Right atrium auricular region (tissue), 2 donors: Measurements from ENCODE around the gene SGK2. TPM values are rescaled to one million over a fixed set of nuclear protein-coding genes. Genes with fewer than 3 reads are reported as not detected.

ENCODE experiments used
- DNase-seq: peaks from one replicate; pipeline ENCODE4 v3.0.0-alpha.2; 2019; ENCODE audit warnings: low spot score
- H3K27ac ChIP-seq, 2 donors: fragments of 200-600 bp; sonication (generic); 1 replicate in 1 of 2; 2 replicates in 1 of 2; pipeline ENCODE4 v1.5.1; 2016 to 2019
- H3K27me3 ChIP-seq, 2 donors: fragments of 200-600 bp; sonication (generic); one replicate each; pipeline versions ENCODE4 v1.5.1 to v1.6.0; 2017 to 2019
- H3K36me3 ChIP-seq: fragments of 200-600 bp; sonication (generic); one replicate; pipeline ENCODE4 v1.5.1; 2016
- H3K4me1 ChIP-seq, 2 donors: fragments of 200-600 bp; sonication (generic); one replicate each; pipeline versions ENCODE4 v1.5.1 to v1.6.0; 2017 to 2019
- H3K4me3 ChIP-seq, 2 donors: fragments of 200-600 bp; sonication (generic); 1 replicate in 1 of 2; 2 replicates in 1 of 2; pipeline ENCODE4 v1.5.1; 2017 to 2019; ENCODE audit warnings: mild to moderate bottlenecking in 1 of 2, moderate library complexity in 1 of 2
- H3K9me3 ChIP-seq, 2 donors: fragments of 200-600 bp; sonication (generic); one replicate each; pipeline ENCODE4 v1.5.1; 2019
- CTCF ChIP-seq, 2 donors: fragments of 200-600 bp; sonication (generic); IDR thresholded peaks; one replicate each; pipeline ENCODE4 v1.5.1; 2019; ENCODE audit warnings: antibody characterized with exemption in 2 of 2
- total RNA-seq, 2 donors: library from RNA; depleted of rRNA; stranded (reverse); fragments of >200 nt; gene quantifications; one replicate each; pipeline ENCODE4 v1.1.0, GENCODE V29; 2016

Gene SGK2
- total RNA-seq, 2 donors from 2014 or later: 0.90 TPM; not detected in 1

DNA sequence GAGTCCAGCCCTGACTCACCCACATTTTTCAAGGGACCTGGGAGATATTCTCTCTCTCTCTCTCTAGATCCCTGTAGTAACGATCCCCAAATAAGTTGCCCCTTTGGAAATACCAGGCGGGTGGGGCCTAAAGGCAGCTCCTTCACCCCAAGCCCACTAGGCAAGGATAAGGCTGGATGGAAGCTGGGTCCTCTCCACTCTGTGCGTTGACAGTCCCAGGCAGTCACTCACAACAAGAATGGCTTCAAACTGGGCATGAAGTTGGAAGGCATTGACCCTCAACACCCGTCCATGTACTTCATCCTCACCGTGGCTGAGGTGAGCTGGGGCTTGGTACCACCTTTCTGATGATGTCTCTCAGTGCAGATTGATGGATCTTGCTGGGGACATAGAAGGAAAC lies 29.8 kb upstream of the SGK2 start:
- no peaks in the 10 kb centered on the region for H3K4me1 ChIP-seq
- H3K9me3 ChIP-seq: no peaks in the 10 kb centered on the region
- no peak overlapping the region for H3K27ac ChIP-seq
- TF ChIP-seq CTCF (IDR thresholded peaks at IDR 0.05): no peak
- no peak for DNase-seq
- H3K36me3 ChIP-seq: no peaks in the 10 kb centered on the region
- no peak overlapping the region for H3K4me3 ChIP-seq
- H3K27me3 ChIP-seq: no peaks in the 10 kb centered on the region

DNA sequence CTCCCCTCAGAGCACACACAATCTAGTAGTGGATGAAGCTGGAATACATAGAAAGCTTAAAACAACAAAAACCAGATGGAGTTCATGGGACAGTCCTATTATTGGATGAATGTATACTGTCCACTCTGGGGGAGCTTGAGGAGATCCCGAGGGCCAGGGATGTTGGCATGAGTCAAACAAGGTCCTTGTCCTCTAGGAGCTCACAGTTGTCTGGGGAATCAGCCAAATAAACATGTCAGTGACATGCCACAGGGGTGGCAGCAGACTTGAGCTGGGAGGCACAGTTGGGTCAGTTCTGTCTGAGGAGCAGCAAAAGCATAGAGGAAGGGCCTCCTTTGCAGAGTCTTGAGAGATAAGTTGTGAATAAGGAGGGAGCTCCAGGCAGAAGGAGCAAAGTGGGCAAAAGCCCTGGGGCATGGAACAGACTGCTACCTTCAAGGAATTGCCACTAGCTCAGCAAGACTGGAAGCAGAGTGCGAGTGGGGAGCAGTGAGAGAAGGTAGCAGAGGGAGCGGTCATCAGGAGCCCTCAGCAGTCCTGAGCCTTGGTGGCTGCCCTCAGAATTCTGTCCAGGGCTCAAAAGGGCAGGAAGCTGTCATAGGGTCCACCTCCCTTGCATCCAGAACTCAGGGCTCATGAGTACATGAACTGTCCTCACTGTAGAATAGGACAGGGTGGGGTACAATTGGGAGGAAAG lies 29.2 kb upstream of the SGK2 start:
- no peaks in the 10 kb centered on the region for H3K9me3 ChIP-seq
- no peak overlapping the region for H3K4me3 ChIP-seq
- H3K27me3 ChIP-seq: no peaks in the 10 kb centered on the region
- no peaks in the 10 kb centered on the region for H3K4me1 ChIP-seq
- TF ChIP-seq CTCF (IDR thresholded peaks at IDR 0.05): no peak
- no peak overlapping the region for H3K27ac ChIP-seq
- H3K36me3 ChIP-seq: no peaks in the 10 kb centered on the region
- DNase-seq: no peak

GRCh38 chr20:43530321-43531090 lies 28.3 kb upstream of the SGK2 start:
- Histone ChIP-seq H3K27me3 (no peaks in the 10 kb centered on the region), H3K9me3 (no peaks in the 10 kb centered on the region), H3K4me3 (no peak overlapping the region), H3K36me3 (no peaks in the 10 kb centered on the region), H3K27ac (no peak overlapping the region), H3K4me1 (no peaks in the 10 kb centered on the region)
- no peak for DNase-seq
- TF ChIP-seq CTCF (IDR thresholded peaks at IDR 0.05): no peak

GRCh38 chr20:43531091-43531443 lies 27.8 kb upstream of the SGK2 start:
- Histone ChIP-seq H3K36me3 (no peaks in the 10 kb centered on the region), H3K27ac (no peak overlapping the region), H3K4me1 (no peaks in the 10 kb centered on the region), H3K27me3 (no peaks in the 10 kb centered on the region), H3K9me3 (no peaks in the 10 kb centered on the region), H3K4me3 (no peak overlapping the region)
- no peak for DNase-seq
- no peak for TF ChIP-seq CTCF (IDR thresholded peaks at IDR 0.05)

GRCh38 chr20:43532416-43533055 lies 26.3 kb upstream of the SGK2 start:
- TF ChIP-seq CTCF (IDR thresholded peaks at IDR 0.05): no peak
- no peaks in the 10 kb centered on the region for H3K9me3 ChIP-seq
- DNase-seq: no peak
- no peaks in the 10 kb centered on the region for H3K27me3 ChIP-seq
- H3K27ac ChIP-seq: no peak overlapping the region
- no peaks in the 10 kb centered on the region for H3K4me1 ChIP-seq
- H3K4me3 ChIP-seq: no peak overlapping the region
- no peaks in the 10 kb centered on the region for H3K36me3 ChIP-seq
